NCI-H2107 treated with DMSO at 0.1 percent for 48 hours (cell line): ENCODE measurements around the gene NPAP1.
"Not testable (repeated sequence)": the region's sequence is repeated elsewhere in the genome, so short reads cannot be mapped to it uniquely, and the experiment has no call there.

ENCODE experiments used
- DNase-seq: peaks from one replicate; lab custom pipeline; 2025; ENCODE audit not compliant: unreplicated experiment; lab: John Stamatoyannopoulos, UW

The NPAP1 gene, protein sequence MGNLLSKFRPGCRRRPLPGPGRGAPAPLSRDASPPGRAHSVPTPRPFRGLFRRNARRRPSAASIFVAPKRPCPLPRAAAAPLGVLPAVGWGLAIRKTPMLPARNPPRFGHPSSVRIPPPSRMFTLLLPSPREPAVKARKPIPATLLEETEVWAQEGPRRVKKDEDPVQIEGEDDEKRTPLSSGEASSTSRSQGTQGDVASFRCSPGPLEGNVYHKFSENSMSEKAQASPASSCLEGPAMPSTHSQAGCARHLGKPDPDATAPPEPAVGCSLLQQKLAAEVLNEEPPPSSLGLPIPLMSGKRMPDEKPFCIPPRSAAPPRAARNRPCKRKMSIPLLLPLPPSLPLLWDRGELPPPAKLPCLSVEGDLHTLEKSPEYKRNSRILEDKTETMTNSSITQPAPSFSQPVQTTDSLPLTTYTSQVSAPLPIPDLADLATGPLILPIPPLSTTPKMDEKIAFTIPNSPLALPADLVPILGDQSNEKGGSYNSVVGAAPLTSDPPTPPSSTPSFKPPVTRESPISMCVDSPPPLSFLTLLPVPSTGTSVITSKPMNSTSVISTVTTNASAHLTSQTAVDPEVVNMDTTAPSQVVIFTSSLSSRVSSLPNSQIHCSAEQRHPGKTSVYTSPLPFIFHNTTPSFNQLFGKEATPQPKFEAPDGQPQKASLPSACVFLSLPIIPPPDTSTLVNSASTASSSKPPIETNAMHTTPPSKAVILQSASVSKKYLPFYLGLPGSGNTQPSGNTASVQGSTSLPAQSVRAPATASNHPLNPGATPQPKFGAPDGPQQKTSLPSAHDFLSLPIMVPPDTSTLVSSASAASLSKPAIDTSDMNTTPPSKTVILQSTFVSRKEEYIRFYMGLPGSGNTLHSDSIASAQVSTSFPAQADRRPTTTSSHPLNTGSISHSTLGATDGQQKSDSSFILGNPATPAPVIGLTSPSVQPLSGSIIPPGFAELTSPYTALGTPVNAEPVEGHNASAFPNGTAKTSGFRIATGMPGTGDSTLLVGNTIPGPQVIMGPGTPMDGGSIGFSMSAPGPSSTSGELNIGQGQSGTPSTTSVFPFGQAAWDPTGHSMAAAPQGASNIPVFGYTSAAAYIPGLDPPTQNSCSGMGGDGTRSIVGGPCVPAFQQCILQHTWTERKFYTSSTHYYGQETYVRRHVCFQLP

DNA sequence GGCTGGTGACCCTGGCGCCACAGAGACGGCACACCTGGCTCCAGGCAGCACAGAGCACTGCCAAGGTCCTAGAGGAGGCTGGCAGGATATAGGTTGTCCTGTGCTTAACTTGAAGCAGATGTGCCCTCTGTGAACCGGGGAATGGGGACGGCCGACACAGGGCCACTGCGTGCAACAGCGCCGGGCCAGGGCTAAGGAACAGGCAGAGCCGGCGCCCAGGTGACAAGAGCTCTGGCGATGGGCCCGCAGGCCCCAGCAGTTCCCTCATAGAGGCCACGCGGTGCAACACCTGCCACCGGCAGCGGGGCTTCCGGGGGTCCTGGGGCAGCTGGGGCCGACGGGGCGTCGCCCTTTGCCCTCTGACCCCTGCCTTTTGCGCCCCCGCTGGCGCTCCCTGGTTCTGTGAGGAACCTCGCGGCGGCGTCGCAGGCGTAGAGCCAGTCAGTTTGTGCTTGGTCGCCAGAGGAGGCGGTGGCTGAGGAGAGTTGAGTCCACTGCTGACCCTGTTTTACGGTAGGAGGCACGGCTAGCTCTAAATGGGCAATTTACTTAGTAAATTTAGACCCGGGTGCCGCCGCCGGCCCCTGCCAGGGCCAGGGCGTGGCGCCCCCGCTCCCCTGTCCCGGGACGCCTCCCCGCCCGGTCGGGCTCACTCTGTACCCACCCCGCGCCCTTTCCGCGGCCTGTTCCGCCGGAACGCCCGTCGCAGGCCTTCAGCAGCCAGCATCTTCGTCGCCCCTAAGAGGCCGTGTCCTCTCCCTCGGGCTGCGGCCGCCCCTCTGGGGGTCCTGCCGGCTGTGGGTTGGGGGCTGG lies at the start of gene NPAP1:
TSS of gene NPAP1 (plus strand) at position 444 of the 813 bp plus-strand sequence. CDS start at position 537, 93 bp downstream.
- no peak for DNase-seq

GRCh38 chr15:24627443-24627842 lies 48.1 kb upstream of the NPAP1 start:
- no peak for DNase-seq

DNA sequence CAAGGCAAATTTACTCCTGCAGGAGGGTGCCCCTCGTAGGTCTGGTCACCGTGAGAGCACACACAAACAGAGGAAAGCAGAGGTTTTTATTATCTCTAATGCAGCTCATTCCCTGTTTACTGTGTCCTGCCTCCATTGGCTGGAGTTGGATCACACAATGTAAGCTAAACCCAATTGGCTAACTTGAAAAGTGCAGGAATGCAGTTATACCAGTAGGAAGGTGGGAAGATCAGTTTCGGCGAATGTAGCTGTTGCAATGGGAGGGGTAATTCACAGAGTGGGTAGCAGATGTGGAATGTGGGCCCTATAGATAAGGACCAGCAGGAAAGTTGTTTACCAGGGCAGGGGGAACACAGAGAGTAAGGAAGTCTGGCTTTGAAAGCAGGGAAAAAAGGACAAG lies 42.5 kb upstream of the NPAP1 start:
- DNase-seq, result no peak

DNA sequence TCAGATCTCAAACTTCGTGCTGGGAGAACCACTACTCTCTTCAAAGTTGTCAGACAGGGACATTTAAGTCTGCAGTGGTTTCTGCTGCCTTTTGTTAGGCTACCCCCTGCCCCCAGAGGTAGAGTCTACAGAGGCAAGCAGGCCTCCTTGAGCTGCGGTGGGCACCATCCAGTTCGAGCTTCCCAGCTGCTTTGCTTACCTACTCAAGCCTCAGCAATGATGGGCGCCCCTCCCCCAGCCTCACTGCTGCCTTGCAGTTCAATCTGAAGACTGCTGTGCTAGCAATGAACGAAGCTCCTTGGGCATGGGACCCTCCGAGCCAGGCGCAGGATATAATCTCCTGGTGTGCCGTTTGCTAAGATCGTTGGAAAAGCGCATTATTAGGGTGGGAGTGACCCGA lies 36.2 kb upstream of the NPAP1 start:
- not testable (repeated sequence) for DNase-seq

- no peak for DNase-seq
Measured at GRCh38 chr15:24645627-24646026, 29.9 kb upstream of the NPAP1 start.

DNA sequence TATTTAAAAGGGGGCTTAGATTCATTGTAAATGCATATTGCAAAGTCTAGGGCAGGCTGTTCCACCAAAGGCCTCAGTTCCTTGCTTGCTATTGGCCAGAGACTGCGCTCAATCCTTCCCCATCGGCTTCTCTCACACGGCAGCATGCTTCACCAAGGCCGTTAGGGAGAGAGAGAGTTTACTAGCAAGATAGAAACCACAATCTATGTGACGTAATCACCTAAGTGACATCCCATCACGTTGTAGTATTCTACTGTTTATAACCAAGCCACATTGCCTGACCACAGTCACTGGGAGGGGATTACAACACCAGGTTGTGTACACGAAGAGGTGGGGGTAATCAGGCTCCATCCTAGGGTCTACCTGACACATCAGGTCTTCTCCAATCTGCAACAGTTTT lies 16.0 kb upstream of the NPAP1 start:
- DNase-seq, result no peak

DNA sequence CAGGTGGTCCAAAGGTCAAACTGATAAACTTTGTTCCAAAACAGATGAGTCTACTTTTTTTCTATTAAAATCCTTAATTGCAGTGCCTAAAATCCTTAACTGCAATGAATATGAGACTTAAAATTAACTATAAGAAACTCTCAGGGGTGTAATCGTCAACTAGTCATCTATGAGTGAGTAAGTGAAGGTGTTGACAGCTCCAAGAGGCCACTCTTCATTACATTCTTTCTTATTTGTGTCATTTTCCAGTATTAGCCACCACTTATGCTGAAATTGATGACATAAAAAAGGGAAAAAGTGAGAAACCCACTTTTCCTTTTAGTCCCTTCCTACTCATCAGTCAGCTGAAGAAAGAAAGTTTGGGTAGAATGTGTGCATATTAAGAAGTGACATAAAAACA lies 12.6 kb upstream of the NPAP1 start:
- no peak for DNase-seq

GRCh38 chr15:24676431-24676830 lies 856 bp downstream of the NPAP1 start:
- DNase-seq, result no peak

GRCh38 chr15:24678485-24678884 lies 2.9 kb downstream of the NPAP1 start:
- DNase-seq, result no peak

DNA sequence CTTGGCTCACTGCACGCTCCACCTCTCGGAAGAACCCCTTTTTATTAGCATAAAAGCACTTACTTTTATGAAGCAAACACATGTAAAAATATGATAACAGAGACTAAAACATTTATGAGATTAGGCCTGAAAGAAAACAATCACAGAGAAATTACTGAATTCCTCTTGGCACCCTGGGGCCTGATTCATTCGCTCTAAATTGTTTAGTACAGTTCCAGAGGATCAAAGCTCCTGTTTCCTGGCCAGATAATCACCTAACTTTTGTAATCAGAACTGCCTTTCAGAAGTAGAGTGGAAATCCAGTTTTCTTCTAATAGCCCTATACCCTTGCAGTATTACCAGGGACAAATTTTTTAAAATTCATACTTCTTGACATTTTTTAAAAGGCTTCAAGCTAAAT lies 6.4 kb downstream of the NPAP1 start:
- no peak for DNase-seq

GRCh38 chr15:24682905-24683304 lies 7.3 kb downstream of the NPAP1 start:
- not testable (repeated sequence) for DNase-seq

- DNase-seq, result no peak
Measured at GRCh38 chr15:24683736-24684135, 8.2 kb downstream of the NPAP1 start.

- no peak for DNase-seq
Measured at GRCh38 chr15:24684313-24684712, 8.7 kb downstream of the NPAP1 start.

DNA sequence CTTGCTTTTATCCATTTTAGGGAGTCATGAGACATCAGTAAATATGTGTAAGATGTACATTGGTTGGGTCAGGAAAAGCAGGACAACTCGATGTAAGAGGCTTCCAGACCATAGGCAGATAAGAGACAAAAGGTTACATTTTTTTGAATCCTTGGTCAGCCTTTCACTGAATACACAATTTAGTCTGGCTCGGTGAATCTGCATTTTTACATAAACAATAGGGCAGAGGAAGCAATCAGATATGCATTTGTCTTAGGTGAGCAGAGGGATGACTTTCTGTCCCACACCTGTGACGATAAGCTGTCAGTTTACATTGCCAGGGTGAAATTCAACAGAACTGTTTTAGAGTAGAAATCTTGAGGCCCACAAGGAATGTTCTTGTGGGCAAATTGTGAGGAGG lies 20.6 kb downstream of the NPAP1 start:
- DNase-seq, result no peak

GRCh38 chr15:24696842-24697241 lies 21.3 kb downstream of the NPAP1 start:
- DNase-seq, result no peak

DNA sequence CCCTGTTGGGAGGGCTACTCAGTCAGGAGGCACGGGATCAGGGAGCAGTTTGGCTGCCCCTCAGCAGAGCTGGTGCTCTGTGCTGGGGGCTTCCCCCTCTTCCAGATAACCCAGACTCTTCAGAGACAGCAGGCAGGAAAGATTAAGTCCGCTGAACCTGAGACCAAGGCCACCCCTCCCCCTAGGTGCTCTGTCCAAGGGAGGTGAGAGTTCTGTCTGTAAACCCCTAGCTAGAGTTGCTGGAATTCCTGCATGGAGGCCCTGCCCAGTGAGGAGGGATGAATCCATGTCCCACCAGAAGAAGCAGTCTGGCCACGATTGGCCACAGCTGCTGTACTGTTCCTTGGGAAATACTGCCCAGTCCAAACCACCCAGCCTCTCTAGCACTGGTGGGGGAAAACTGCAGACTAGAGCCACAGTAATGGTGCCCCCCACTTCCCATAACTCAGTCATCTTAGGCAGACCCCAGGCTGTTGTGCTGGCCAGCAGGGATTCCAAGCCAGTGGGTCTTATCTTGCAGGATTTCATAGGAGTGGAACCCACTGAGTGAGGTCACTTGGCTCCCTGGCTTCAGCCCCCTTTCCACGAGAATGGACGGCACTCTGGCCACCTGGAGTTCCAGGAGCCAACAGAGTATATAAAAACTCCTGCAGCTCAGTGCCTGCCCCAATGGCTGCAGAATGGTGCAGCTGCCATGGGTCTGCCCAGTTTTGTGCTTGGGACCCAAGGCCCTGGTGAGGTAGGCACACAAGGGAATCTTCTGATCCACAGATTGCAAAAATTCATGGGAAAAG lies 42.9 kb downstream of the NPAP1 start:
- no peak for DNase-seq

GRCh38 chr15:24729760-24730159 lies 54.2 kb downstream of the NPAP1 start:
- DNase-seq, result no peak
